SKM-1 (cell line): Measurements from ENCODE around the gene PRR5.
"Not testable (repeated sequence)": the region's sequence is repeated elsewhere in the genome, so short reads cannot be mapped to it uniquely, and the experiment has no call there.

Experiments used
- DNase-seq: peaks from one replicate; lab custom pipeline; 2025; ENCODE audit not compliant: unreplicated experiment; lab: John Stamatoyannopoulos, UW

Gene PRR5

GRCh38 chr22:44732661-44733060, 30.7 kb downstream of the PRR5 start:
- no peak for DNase-seq

- DNase-seq, result no peak
Observed at GRCh38 chr22:44733426-44734106, 31.6 kb downstream of the PRR5 start.

GRCh38 chr22:44734278-44734677, 32.3 kb downstream of the PRR5 start:
- no peak for DNase-seq

GRCh38 chr22:44734801-44735517, 33.0 kb downstream of the PRR5 start:
- DNase-seq, result no peak

- no peak for DNase-seq
Observed at GRCh38 chr22:44735518-44736428, 33.8 kb downstream of the PRR5 start.

GRCh38 chr22:44736581-44737405, 34.8 kb downstream of the PRR5 start:
- DNase-seq, result no peak

GRCh38 chr22:44737406-44738346, 35.7 kb downstream of the PRR5 start:
- DNase-seq, result no peak

- no peak for DNase-seq
Observed at GRCh38 chr22:44738347-44738715, 36.3 kb downstream of the PRR5 start.

GRCh38 chr22:44739024-44739423, 37.0 kb downstream of the PRR5 start:
- no peak for DNase-seq

- DNase-seq, result not testable (repeated sequence)
Observed at GRCh38 chr22:44739666-44740065, 37.7 kb downstream of the PRR5 start.

- DNase-seq, result no peak
Observed at GRCh38 chr22:44740307-44740706, 38.3 kb downstream of the PRR5 start.

GRCh38 chr22:44741929-44742328, 39.9 kb downstream of the PRR5 start:
- DNase-seq, result no peak

GRCh38 chr22:44743247-44743646, 41.2 kb downstream of the PRR5 start:
- DNase-seq, result no peak

GRCh38 chr22:44743804-44744211, 41.8 kb downstream of the PRR5 start:
- DNase-seq, result no peak

- no peak for DNase-seq
Observed at GRCh38 chr22:44745853-44746789, 44.1 kb downstream of the PRR5 start.

GRCh38 chr22:44747784-44748127, 45.8 kb downstream of the PRR5 start:
- DNase-seq, result not testable (repeated sequence)

GRCh38 chr22:44748524-44748923, 46.5 kb downstream of the PRR5 start:
- DNase-seq, result no peak

GRCh38 chr22:44750481-44750880, 48.5 kb downstream of the PRR5 start:
- DNase-seq, result no peak
